Measurements from ENCODE around the gene ATRNL1.

ATRNL1 gene

GRCh38 chr10:115830265-115830970, 737.3 kb downstream of the ATRNL1 start:
- H3K4me3 ChIP-seq (replicated peaks; ENCODE audit: low read depth, low read length) = no peak overlapping the region
- TF ChIP-seq CTCF (IDR thresholded peaks at IDR 0.05; ENCODE audit: low read length, missing control alignments) = no peak
- peak; percentile 5 for DNase-seq (ENCODE audit: low read depth)

GRCh38 chr10:115831016-115831415, 737.9 kb downstream of the ATRNL1 start:
- TF ChIP-seq CTCF (IDR thresholded peaks at IDR 0.05; ENCODE audit: low read length, missing control alignments) = no peak
- no peak overlapping the region for H3K4me3 ChIP-seq (replicated peaks; ENCODE audit: low read depth, low read length)
- no peak for DNase-seq (ENCODE audit: low read depth)

GRCh38 chr10:115833119-115833518, 740.0 kb downstream of the ATRNL1 start:
- no peak overlapping the region for H3K4me3 ChIP-seq (replicated peaks; ENCODE audit: low read depth, low read length)
- DNase-seq (ENCODE audit: low read depth) = no peak
- TF ChIP-seq CTCF (IDR thresholded peaks at IDR 0.05; ENCODE audit: low read length, missing control alignments) = no peak

- H3K4me3 ChIP-seq (replicated peaks; ENCODE audit: low read depth, low read length) = no peak overlapping the region
- TF ChIP-seq CTCF (IDR thresholded peaks at IDR 0.05; ENCODE audit: low read length, missing control alignments) = no peak
- DNase-seq (ENCODE audit: low read depth) = peak; percentile 45
These were observed 751.4 kb downstream of the ATRNL1 start for GRCh38 chr10:115844591-115844990.

GRCh38 chr10:115845921-115846320, 752.8 kb downstream of the ATRNL1 start:
- DNase-seq (ENCODE audit: low read depth) = no peak
- no peak for TF ChIP-seq CTCF (IDR thresholded peaks at IDR 0.05; ENCODE audit: low read length, missing control alignments)
- H3K4me3 ChIP-seq (replicated peaks; ENCODE audit: low read depth, low read length) = no peak overlapping the region

- DNase-seq (ENCODE audit: low read depth) = no peak
- no peak for TF ChIP-seq CTCF (IDR thresholded peaks at IDR 0.05; ENCODE audit: low read length, missing control alignments)
- no peak overlapping the region for H3K4me3 ChIP-seq (replicated peaks; ENCODE audit: low read depth, low read length)
These were observed 753.4 kb downstream of the ATRNL1 start for GRCh38 chr10:115846528-115846927.

- no peak overlapping the region for H3K4me3 ChIP-seq (replicated peaks; ENCODE audit: low read depth, low read length)
- no peak for DNase-seq (ENCODE audit: low read depth)
- TF ChIP-seq CTCF (IDR thresholded peaks at IDR 0.05; ENCODE audit: low read length, missing control alignments) = no peak
These were observed 756.0 kb downstream of the ATRNL1 start for GRCh38 chr10:115849197-115849596.

Data from fibroblast of pulmonary artery (primary cell).